GM12801 (cell line): ENCODE results near the gene SLC9C2.

Experiments
- CTCF ChIP-seq: IDR thresholded peaks from one replicate; pipeline ENCODE4 v1.5.1; 2011; ENCODE audit warnings: control low read depth; ENCODE audit not compliant: insufficient read length; ENCODE audit errors: extremely low read depth

SLC9C2 gene

GRCh38 chr1:173527151-173527826 is 75.6 kb downstream of the SLC9C2 start:
- no peak for TF ChIP-seq CTCF

GRCh38 chr1:173525926-173526325 is 76.9 kb downstream of the SLC9C2 start:
- no peak for TF ChIP-seq CTCF

- TF ChIP-seq CTCF: no peak
These were observed 79.5 kb downstream of the SLC9C2 start for GRCh38 chr1:173523329-173523728.

- no peak for TF ChIP-seq CTCF
These were observed 82.1 kb downstream of the SLC9C2 start for GRCh38 chr1:173520799-173521198.

GRCh38 chr1:173509797-173510196 is 93.1 kb downstream of the SLC9C2 start:
- no peak for TF ChIP-seq CTCF

- TF ChIP-seq CTCF: no peak
These were observed 94.3 kb downstream of the SLC9C2 start for GRCh38 chr1:173508541-173508940.

GRCh38 chr1:173507847-173508209 is 95.0 kb downstream of the SLC9C2 start:
- TF ChIP-seq CTCF: no peak
